H9 (cell line): ENCODE results near the gene WIPF1. TPM values are rescaled to one million over a fixed set of nuclear protein-coding genes. Genes with fewer than 3 reads are reported as not detected.

ENCODE experiments used
- DNase-seq: peaks from one replicate; pipeline ENCODE4 v3.0.0-alpha.2; 2017
- H2AFZ ChIP-seq: one replicate; pipeline ENCODE4 v1.6.1; 2013; ENCODE audit warnings: mild to moderate bottlenecking, low read length, control low read depth, moderate library complexity
- H2AK5ac ChIP-seq: 2 replicates; pipeline ENCODE4 v1.6.1; 2013; ENCODE audit warnings: low read length, control low read depth, mixed read lengths; ENCODE audit not compliant: insufficient read length
- H2BK120ac ChIP-seq: one replicate; pipeline ENCODE4 v1.6.1; 2013; ENCODE audit warnings: low read depth, mild to moderate bottlenecking, low read length, control low read depth, inconsistent platforms; ENCODE audit not compliant: poor library complexity, severe bottlenecking
- H2BK12ac ChIP-seq: 2 replicates; pipeline ENCODE4 v1.6.1; 2013; ENCODE audit warnings: low read length, control low read depth, mixed read lengths, low read depth; ENCODE audit not compliant: insufficient read length
- H2BK15ac ChIP-seq: 2 replicates; pipeline ENCODE4 v1.6.1; 2013; ENCODE audit warnings: low read depth, low read length, control low read depth
- H2BK20ac ChIP-seq: one replicate; pipeline ENCODE4 v1.6.1; 2013; ENCODE audit warnings: low read depth, mild to moderate bottlenecking, low read length, control low read depth, inconsistent platforms; ENCODE audit not compliant: poor library complexity, severe bottlenecking
- H2BK5ac ChIP-seq: 2 replicates; pipeline ENCODE4 v1.6.1; 2013; ENCODE audit warnings: low read length, control low read depth, mixed read lengths; ENCODE audit not compliant: insufficient read length
- H3K14ac ChIP-seq: 2 replicates; pipeline ENCODE4 v1.6.1; 2013; ENCODE audit warnings: low read length, control low read depth; ENCODE audit not compliant: insufficient read depth
- H3K18ac ChIP-seq: 2 replicates; pipeline ENCODE4 v1.6.1; 2013; ENCODE audit warnings: low read depth, mild to moderate bottlenecking, mixed read lengths, low read length, control low read depth; ENCODE audit not compliant: insufficient read length
- H3K23ac ChIP-seq: 2 replicates; pipeline ENCODE4 v1.6.1; 2013; ENCODE audit warnings: low read length, control low read depth, mixed read lengths, low read depth; ENCODE audit not compliant: insufficient read length
- H3K23me2 ChIP-seq: 2 replicates; pipeline ENCODE4 v1.6.1; 2013; ENCODE audit warnings: low read depth, mild to moderate bottlenecking, mixed read lengths, low read length, control low read depth; ENCODE audit not compliant: insufficient read length, poor library complexity, severe bottlenecking
- H3K27ac ChIP-seq: 2 replicates; pipeline ENCODE4 v1.5.1; 2013; ENCODE audit warnings: low read length, control low read depth, mixed read lengths, low read depth; ENCODE audit not compliant: insufficient read length
- H3K27me3 ChIP-seq: 2 replicates; pipeline ENCODE4 v1.6.1; 2013; ENCODE audit warnings: low read length, control low read depth, inconsistent platforms; ENCODE audit not compliant: insufficient read depth
- H3K4ac ChIP-seq: 2 replicates; pipeline ENCODE4 v1.6.1; 2013; ENCODE audit warnings: low read depth, mild to moderate bottlenecking, control low read depth, inconsistent platforms, low read length, moderate library complexity
- H3K4me1 ChIP-seq: 2 replicates; pipeline ENCODE4 v1.6.1; 2013; ENCODE audit warnings: low read length, control low read depth, inconsistent platforms; ENCODE audit not compliant: insufficient read depth
- H3K4me2 ChIP-seq: 2 replicates; pipeline ENCODE4 v1.6.1; 2013; ENCODE audit warnings: low read length, control low read depth, mixed read lengths; ENCODE audit not compliant: insufficient read length, insufficient read depth
- H3K56ac ChIP-seq: 2 replicates; pipeline ENCODE4 v1.6.1; 2013; ENCODE audit warnings: low read depth, mild to moderate bottlenecking, mixed read lengths, low read length, control low read depth; ENCODE audit not compliant: insufficient read length
- H3K79me1 ChIP-seq: 2 replicates; pipeline ENCODE4 v1.6.1; 2013; ENCODE audit warnings: low read depth, mild to moderate bottlenecking, moderate library complexity, low read length, control low read depth, inconsistent platforms; ENCODE audit not compliant: insufficient read depth, poor library complexity, severe bottlenecking
- H3K79me2 ChIP-seq: 2 replicates; pipeline ENCODE4 v1.6.1; 2013; ENCODE audit warnings: low read length, control low read depth, inconsistent platforms; ENCODE audit not compliant: insufficient read depth
- H3K9ac ChIP-seq: 2 replicates; pipeline ENCODE4 v1.6.1; 2013; ENCODE audit warnings: low read length, control low read depth, mixed read lengths; ENCODE audit not compliant: insufficient read length; ENCODE audit errors: extremely low read depth
- H3K9me3 ChIP-seq: one replicate; pipeline ENCODE4 v1.6.1; 2013; ENCODE audit warnings: low read depth, low read length, inconsistent platforms; ENCODE audit not compliant: control insufficient read depth
- H3T11ph ChIP-seq: one replicate; pipeline ENCODE4 v1.6.1; 2013; ENCODE audit warnings: mild to moderate bottlenecking, low read length, control low read depth, inconsistent platforms
- H4K20me1 ChIP-seq: one replicate; pipeline ENCODE4 v1.6.1; 2013; ENCODE audit not compliant: control insufficient read depth, insufficient read length, insufficient read depth
- H4K5ac ChIP-seq: 2 replicates; pipeline ENCODE4 v1.6.1; 2013; ENCODE audit warnings: low read depth, mild to moderate bottlenecking, mixed read lengths, low read length, control low read depth; ENCODE audit not compliant: insufficient read length
- H4K8ac ChIP-seq: replicated peaks from 2 replicates; pipeline ENCODE4 v1.6.1; 2013; ENCODE audit warnings: low read length, control low read depth, mixed read lengths, low read depth; ENCODE audit not compliant: insufficient read length
- H4K91ac ChIP-seq: 2 replicates; pipeline ENCODE4 v1.6.1; 2013; ENCODE audit warnings: low read depth, mild to moderate bottlenecking, moderate library complexity, mixed read lengths, low read length, control low read depth; ENCODE audit not compliant: insufficient read length
- H3K27ac Mint-ChIP-seq, 3 experiments: 2 replicates in 2 of 3; 3 replicates in 1 of 3; pipeline ENCODE4 v1.8.0; 2020 to 2021; ENCODE audit warnings: mixed read lengths in 3 of 3, mild to moderate bottlenecking in 1 of 3, moderate library complexity in 1 of 3
- H3K27me3 Mint-ChIP-seq: 2 replicates; pipeline ENCODE4 v1.8.0; 2021; ENCODE audit warnings: low read depth, mild to moderate bottlenecking, moderate library complexity, mixed read lengths
- H3K36me3 Mint-ChIP-seq, 3 experiments: 2 replicates in 2 of 3; 3 replicates in 1 of 3; pipeline ENCODE4 v1.8.0; 2020 to 2021; ENCODE audit warnings: low read depth in 3 of 3, mixed read lengths in 3 of 3; ENCODE audit not compliant: insufficient read depth in 1 of 3
- H3K4me1 Mint-ChIP-seq, 2 experiments: 2 replicates each; pipeline ENCODE4 v1.8.0; 2020; ENCODE audit warnings: mixed read lengths in 2 of 2
- H3K4me3 Mint-ChIP-seq, 2 experiments: 2 replicates in 1 of 2; 3 replicates in 1 of 2; pipeline ENCODE4 v1.8.0; 2020 to 2021; ENCODE audit warnings: mild to moderate bottlenecking in 2 of 2, mixed read lengths in 2 of 2, moderate library complexity in 1 of 2
- H3K9me3 Mint-ChIP-seq, 2 experiments: 2 replicates in 1 of 2; 3 replicates in 1 of 2; pipeline ENCODE4 v1.8.0; 2020; ENCODE audit warnings: mild to moderate bottlenecking in 2 of 2, mixed read lengths in 2 of 2, moderate library complexity in 1 of 2
- CTCF ChIP-seq: fragments of 200-600 bp; sonication (generic); conservative IDR thresholded peaks from 3 replicates; pipeline ENCODE4 v1.8.0; 2021; ENCODE audit warnings: antibody characterized with exemption, mild to moderate bottlenecking
- WGBS: extraction: QIAGEN DNeasy Blood & Tissue Kit; methylation state at CpG from one replicate; pipeline ENCODE4 v1.1.7; 2013; ENCODE audit warnings: missing lambda C conversion rate, low lambda C conversion rate, mixed read lengths; ENCODE audit not compliant: insufficient read length; ENCODE audit errors: extremely low coverage; 5-methylcytosine and 5-hydroxymethylcytosine counted together
- total RNA-seq: library from RNA; stranded (reverse); gene quantifications from 2 replicates; pipeline ENCODE4 v1.2.1, GENCODE V29; 2021

Gene WIPF1
- total RNA-seq, 1 experiment from 2014 or later: 5.1 TPM

GRCh38 chr2:174590346-174590745 is 7.3 kb downstream of the WIPF1 start:
- H3K4me2 ChIP-seq: no peak overlapping the region
- TF ChIP-seq CTCF: no peak
- Mint-ChIP-seq H3K27me3 (no peaks in the 10 kb centered on the region), H3K9me3 (no peaks in the 10 kb centered on the region), H3K4me3 (no peak overlapping the region), H3K4me1 (peaks cover 21 to 25% of the 10 kb centered on the region in 2 experiments), H3K36me3 (no peaks in the 10 kb centered on the region), H3K27ac (no peak overlapping the region; a peak in 1 of 7 replicates)
- H3K79me1 ChIP-seq: no peaks in the 10 kb centered on the region
- no peak overlapping the region for H2BK12ac ChIP-seq
- no peak overlapping the region for H2BK120ac ChIP-seq
- H3K9me3 ChIP-seq: no peaks in the 10 kb centered on the region
- no peak overlapping the region for H3K9ac ChIP-seq
- H3K18ac ChIP-seq: no peak overlapping the region
- peaks cover 13% of the 10 kb centered on the region; the same call in 1 of the 2 replicates for H3K4me1 ChIP-seq
- no peaks in the 10 kb centered on the region for H3K27me3 ChIP-seq
- no peak overlapping the region for H4K91ac ChIP-seq
- no peak overlapping the region for H3K27ac ChIP-seq
- no peak overlapping the region for H3K14ac ChIP-seq
- H3K4ac ChIP-seq: no peak overlapping the region
- H2BK15ac ChIP-seq: no peak overlapping the region
- H4K5ac ChIP-seq: no peak overlapping the region
- H3K23me2 ChIP-seq: no peaks in the 10 kb centered on the region
- no peak overlapping the region for H3K23ac ChIP-seq
- no peak overlapping the region for H3K56ac ChIP-seq
- no peak overlapping the region for H2AK5ac ChIP-seq
- no peak overlapping the region for H3T11ph ChIP-seq
- no peak overlapping the region for H2BK5ac ChIP-seq
- no peaks in the 10 kb centered on the region for H4K20me1 ChIP-seq
- H2BK20ac ChIP-seq: no peak overlapping the region
- no peaks in the 10 kb centered on the region for H3K79me2 ChIP-seq
- no peak overlapping the region for H2AFZ ChIP-seq
- H4K8ac ChIP-seq: no peak overlapping the region
- WGBS: no CpG with 5 or more reads among the region's 4 CpGs
- DNase-seq: no peak
